HG03039 (cell line): ENCODE data around the gene DQX1.
"Not testable (repeated sequence)": the region's sequence is repeated elsewhere in the genome, so short reads cannot be mapped to it uniquely, and the experiment has no call there.

Source experiments
- ATAC-seq: cut with Tn5 transposase; IDR thresholded peaks from one replicate; pipeline ENCODE4 v1.9.1; 2021; ENCODE audit warnings: mild to moderate bottlenecking, moderate library complexity; ENCODE audit not compliant: unreplicated experiment

Gene DQX1, protein sequence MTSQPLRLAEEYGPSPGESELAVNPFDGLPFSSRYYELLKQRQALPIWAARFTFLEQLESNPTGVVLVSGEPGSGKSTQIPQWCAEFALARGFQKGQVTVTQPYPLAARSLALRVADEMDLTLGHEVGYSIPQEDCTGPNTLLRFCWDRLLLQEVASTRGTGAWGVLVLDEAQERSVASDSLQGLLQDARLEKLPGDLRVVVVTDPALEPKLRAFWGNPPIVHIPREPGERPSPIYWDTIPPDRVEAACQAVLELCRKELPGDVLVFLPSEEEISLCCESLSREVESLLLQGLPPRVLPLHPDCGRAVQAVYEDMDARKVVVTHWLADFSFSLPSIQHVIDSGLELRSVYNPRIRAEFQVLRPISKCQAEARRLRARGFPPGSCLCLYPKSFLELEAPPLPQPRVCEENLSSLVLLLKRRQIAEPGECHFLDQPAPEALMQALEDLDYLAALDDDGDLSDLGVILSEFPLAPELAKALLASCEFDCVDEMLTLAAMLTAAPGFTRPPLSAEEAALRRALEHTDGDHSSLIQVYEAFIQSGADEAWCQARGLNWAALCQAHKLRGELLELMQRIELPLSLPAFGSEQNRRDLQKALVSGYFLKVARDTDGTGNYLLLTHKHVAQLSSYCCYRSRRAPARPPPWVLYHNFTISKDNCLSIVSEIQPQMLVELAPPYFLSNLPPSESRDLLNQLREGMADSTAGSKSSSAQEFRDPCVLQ

DNA sequence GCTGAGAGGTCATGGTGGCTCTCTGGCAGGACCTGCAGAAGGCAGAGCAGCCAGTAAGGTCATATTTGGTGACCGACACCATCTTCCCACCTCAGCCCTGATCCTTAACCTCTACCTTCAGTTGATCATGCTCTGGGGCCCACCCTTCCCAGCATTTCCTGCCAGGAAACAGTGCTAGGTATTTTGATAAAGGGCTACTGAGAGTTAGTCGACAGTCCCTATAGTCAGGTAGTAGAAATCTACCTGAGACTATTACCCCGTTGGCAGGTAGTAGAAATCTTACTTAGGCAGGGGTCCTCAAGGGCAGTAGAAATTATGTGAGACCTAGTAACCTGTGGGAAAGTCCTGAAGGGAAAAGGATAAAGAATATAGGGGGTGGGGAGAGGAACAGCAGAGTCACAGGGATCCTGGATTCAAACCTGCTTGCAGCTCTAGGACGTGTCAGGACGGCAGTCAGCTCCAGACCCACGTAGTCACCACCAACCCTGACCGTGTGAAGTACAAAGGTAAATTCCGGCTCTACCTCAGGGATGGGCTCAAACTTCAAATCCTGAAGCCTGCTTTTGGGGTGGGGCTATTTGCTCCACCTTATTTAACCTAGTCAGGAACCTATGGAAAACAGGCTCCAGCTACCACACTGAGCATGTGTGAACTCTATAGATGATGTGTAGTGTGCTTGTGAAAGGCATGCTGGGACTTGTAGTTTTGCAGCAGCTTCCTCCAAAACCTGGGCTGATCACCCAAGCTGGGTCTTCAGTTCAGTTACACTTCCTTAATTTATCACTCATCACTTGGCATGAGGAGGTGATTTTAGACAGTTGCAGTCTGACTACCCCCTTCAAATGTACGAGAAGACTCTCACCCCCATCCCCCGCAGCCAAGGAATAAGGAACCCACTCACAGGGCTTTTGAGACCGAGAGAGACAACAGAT lies at the start of gene DQX1:
Gene DQX1 (minus strand): TSS at position 515 of the 932 bp plus-strand sequence. CDS start 502 bp downstream, at position 13.
- no peak for ATAC-seq

DNA sequence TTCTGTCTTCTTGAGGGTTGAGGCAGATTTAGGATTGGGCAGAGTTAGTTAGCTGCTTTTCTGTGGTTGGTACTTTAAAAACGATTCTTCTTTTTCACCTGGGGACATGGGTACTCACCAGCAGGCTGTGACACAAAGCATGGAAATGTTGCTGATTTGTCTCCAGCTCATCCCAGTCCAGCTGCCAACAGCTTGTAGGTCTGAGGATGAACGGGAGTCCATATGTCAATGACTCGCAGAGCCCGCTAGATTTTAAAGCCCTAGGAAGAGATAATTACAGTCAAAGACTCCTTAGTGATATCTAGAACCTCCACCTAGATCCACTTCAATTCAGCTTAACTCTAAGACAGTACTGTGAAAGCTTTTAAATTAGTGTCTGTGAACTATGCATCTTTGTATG lies 49.3 kb upstream of the DQX1 start:
- ATAC-seq, result no peak

DNA sequence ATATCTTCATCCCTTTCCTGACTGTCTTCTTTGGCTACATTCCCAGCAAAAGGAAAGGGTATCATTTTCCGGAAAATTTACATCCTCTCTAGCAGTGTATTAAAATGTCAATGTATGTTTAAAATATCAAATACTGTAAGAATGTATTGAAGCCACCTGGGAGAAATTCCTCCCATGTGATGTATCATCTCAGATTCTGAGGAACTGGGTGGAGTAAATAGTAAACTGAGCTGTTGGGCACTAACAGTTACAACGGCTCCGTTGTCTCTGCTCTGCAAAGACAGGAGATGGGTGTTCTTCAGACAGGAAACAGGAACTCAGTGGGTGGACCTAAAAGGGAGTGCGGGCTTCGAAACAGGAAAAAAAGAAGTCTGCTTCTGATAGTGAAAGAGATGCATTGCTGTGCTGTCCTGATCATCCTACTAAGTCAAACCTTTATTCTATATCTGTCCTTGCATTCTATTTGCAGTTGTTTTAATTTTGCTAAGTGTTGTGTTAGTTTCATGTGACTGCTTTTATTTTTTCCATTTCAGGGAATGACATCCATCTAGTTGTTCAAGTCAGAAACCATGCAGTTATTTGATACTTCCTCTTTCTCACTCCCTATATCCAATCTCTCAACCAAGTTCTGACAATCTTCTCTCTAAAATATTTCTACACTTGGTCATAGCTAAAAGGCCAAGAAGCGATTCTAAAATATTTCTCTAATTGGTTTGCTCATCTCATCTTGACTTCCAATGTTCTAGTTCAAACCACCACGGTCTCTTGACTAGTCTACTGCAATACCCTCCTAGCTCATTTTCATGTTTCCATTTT lies 47.9 kb upstream of the DQX1 start:
- peak; percentile 30 for ATAC-seq

DNA sequence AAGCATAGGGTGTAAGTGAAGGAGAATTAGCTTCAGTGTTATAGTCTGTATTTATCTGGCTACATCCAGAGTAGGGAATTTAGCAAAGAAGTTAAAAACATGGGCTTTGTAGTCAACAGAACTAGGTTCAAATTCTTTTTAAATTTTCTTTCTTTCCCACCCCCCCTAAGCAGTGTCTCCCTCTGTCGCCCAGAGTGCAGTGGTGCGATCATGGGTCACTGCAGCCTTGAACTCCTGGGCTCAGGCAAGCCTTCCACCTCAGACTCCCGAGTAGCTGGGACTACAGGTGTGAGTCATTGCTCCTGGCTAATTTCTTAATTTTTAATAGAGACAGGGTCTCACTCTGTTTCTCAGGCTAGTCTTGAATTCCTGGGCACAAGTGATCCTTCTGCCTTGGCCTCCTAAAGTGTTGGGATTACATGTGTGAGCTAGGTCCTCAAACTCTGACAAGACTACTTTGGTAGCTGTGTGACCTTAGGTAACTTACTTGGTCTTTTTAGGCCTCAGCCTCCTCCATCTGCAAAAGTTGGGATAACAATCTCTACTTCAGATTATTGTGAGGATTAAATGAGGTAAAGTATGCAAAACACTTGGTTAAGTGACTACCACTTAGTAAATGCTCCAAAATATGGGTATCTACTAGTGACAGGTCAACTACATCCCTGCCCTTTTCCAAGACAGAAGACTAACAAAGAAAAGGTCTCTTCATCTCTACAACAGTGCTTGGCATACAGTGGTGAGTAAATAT lies 46.3 kb upstream of the DQX1 start:
- no peak for ATAC-seq

DNA sequence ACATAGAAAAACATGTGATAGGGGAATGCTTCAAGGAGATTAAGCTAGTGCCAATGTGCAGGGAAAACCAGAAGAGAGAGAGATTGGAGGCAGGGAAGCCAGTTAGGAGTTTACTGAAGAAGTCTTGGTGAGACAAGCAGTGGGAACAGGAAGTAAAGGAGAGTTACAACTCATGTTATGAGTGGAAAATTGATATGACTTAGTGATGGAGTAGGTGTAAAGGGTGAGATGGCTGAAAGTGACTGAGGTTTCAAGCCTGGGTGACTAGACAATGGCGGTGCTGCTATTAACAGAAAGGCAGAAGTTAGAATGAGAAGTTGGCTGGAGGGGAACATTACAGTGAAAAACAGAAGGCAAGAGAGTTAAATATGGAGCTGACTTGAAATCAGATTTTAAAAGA lies 45.0 kb upstream of the DQX1 start:
- ATAC-seq, result peak; percentile 58

DNA sequence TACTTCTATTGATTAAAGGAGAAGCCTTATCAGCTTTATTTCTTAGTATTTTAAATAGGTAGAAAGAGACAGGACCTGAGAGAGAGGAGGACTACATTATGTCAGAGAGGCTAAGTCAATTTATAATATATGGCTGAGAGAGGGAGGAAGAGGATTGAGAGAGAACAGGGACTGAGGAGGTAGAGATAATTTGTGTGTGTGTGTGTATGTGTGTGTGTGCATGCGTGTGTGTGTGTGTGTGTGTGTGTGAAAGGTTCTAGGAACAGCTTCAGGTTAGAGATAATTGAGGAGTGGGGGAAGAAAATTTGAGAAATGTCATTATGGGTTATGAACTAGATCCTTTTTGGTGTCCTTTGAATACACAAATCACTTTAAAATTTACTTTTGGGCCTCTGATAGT lies 43.7 kb upstream of the DQX1 start:
- ATAC-seq, result no peak

DNA sequence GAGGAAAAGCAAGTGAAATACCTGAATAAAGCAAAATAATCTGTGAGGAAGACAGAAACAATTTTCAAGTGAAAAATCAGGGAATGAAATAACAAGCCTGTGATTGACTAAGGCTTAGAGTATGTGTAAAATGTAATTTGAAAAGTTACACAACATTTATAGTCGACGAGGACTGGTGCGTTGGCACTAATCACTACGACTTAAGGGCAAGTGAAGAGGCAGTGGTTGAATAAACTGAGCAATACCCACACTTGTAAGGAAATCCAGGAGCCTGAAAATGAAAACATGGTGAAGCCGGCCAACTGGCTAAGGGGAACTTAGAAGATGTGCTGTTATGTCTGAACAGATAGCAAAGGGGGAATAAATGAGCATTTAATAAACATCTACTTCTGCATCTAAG lies 41.9 kb upstream of the DQX1 start:
- no peak for ATAC-seq

DNA sequence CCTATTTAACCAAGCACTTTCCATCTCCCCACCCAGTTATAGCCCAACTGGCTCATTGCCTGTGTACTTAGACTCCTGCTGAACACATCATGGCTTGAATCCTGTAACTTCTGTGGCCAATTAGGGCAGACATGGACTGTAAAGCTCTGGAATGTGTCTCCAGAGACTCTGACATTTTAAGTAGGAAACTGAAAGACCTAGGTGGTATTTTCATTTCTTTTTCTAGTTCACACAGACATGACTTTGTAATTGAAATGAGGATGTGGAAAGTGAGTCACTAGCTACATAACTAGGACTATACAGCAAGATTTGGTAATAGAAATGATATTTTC lies 40.7 kb upstream of the DQX1 start:
- no peak for ATAC-seq

DNA sequence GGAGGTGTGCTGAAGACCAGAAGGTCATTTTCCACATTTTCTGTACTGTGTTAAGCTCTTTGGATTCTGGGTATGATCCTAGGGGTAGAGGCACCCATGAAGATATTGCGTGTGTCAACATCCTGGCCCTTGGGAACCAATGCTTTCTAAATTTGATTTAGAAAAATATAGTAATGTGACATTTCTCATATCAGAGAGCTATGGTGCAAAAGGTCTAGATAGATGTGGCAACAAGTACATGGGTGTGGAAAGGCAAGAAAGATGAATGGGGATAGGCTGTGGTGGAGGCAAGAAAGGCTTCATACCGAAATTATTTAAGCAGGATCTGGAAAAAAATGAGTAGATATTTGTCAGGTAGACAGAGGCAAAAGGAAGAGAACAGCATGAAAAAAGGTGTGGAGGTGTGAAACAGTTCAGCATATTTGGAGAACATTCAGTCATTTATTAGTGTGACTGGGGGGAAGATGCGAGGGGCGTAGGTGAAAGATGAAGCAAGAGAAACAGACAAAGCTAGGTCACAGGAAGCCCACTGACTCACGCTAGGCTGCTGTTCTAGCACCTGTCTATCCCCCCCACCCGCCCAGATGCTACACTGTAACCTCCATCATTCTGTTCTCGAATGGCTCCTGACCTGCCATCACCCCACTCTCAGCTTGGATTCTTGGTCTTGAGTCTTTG lies 40.2 kb upstream of the DQX1 start:
- no peak for ATAC-seq

DNA sequence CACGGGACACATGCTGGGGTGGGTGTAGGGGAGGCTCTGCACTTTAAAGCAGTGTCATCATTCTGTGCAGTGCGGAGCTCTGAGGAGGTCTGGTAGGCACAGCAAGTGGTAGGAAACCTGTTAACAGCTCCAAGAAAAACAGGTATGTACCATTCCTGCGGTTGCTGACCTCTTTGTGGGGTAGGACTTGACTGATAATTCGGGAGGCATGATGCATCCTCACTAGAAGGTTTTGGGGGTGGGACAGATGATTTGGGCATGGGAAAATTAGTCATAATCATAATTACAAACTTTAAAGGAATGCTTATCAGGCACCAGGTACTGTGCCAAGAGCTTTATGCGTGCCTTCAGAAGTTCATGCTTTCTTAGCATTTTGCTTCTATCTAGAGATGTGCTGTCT lies 38.2 kb upstream of the DQX1 start:
- no peak for ATAC-seq

DNA sequence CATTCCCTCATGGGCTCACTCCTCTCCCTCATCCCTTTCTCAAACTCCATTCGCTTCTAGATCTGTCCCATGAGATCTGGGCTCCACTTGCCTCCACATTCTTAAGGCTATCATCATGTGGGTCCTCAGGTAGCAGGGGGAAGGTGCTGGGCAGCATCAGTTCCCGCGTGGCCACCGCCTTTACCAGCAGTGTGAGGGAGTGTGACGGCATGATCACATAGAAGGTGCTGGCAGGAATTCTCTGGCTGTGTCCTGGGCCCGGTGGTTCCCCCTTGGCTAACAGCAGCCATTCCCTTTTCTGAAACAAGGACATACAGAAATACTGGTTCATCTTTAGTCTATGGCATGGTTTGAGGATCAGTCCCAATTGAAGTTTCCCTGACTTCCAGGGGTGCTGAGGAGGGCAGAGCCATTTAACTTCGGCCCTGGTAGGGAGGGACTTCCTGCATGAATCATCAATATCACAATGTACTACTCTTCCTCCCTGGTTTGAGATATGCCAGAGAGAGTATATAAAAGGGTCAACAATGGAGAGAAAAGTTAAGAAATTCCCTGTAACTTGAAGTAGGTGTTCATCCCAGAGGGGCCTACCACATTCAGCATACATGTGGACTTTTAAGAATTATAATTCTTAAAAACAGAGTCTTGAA lies 36.2 kb upstream of the DQX1 start:
- no peak for ATAC-seq

DNA sequence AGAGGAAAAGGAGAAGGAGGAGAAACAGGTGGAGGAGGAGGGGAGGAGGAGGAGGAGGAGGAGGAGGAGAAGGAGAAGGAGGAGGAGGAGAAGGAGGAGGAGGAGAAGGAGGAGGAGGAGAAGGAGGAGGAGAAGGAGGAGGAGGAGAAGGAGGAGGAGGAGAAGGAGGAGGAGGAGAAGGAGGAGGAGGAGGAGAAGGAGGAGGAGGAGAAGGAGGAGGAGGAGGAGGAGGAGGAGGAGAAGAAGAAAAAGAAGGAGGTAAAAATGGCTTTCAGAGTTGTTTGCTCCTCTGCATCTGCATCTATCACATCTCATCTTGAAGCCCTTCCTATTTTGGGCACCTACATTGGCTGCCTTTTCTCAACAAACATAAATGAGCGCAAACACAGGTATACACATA lies 35.0 kb upstream of the DQX1 start:
- not testable (repeated sequence) for ATAC-seq

DNA sequence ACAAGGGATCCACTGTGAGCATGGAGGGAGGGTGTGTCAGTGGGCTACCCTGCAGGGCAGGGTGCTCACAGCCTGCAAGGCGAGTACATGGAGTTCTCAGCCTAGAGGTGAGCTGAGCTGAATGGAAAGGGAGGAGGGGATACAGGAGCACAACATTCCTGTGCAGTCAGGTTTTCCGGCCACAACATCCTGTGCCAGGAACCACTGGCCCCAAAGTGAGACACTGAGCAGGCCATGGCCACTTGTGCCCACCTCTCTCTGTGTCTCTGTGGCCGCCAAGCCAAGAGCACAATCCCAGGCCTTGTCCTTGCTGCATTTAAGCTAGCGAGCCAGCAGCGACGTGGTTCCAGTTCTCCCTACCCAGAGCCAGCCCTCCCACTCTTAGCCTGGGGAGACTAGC lies 34.6 kb upstream of the DQX1 start:
- no peak for ATAC-seq

DNA sequence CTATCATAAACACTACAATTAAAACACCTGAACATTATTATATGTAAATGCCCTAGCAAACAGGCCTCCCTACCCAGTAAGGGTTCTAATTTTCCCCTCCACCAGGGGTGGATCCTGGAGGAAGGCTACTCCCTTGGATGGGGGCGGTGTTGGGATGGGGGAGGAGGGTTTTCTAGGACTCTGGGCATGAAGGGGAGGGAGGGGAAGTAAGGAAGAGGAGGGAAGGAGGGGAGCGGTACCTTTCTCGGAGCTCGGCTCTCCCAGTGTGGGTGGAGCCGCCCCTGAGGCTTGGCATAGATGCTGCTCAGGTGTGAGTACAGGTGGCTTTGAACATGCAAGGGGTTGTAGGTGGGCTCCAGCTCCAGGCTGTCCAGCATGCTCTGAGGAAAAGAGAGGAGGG lies 33.9 kb upstream of the DQX1 start:
- no peak for ATAC-seq

DNA sequence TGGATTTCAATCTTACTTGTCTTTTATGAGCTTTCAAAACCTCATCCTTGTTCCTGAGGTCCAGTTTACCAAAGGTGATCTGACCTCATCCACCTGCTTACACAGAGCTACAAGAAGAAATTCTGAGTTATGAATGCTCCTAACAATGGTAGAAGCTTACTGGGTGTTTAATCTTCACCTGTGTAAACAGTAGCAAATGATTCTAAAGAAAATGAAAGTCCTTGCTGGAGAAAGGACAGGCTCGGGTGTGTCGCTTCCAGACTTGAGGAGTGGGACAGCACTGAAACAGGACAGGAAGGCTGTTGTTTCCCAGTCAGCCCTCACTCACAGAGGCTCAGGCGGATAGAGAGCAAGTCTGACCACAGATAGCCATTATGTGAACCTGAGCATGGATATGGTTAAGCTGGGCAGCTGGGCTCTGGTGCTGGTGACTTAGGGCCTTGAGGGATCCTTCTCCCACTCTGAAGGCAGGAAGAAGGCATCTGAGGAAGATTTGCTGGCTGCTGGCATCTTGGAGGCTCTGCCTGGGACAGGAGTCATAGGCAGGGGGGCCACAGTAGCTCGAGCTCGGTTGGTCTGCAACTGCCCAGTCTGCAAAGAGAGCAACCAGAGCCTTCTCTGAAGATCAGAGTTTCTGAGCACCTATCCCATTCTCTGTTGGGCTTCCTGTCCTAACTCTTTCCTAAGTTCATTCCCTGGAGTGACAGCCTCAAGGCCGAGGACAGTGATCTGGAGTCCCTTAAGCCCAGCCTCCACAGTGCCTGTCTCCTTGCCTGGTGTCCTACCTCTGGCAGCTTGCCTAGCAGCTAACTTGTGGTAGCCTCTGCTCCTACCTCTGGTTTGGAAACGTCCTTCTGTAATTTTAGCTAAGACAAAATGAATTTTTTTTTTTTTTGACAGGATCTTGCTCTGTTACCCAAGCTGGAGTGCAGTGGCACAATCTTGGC lies 32.5 kb upstream of the DQX1 start:
- no peak for ATAC-seq

DNA sequence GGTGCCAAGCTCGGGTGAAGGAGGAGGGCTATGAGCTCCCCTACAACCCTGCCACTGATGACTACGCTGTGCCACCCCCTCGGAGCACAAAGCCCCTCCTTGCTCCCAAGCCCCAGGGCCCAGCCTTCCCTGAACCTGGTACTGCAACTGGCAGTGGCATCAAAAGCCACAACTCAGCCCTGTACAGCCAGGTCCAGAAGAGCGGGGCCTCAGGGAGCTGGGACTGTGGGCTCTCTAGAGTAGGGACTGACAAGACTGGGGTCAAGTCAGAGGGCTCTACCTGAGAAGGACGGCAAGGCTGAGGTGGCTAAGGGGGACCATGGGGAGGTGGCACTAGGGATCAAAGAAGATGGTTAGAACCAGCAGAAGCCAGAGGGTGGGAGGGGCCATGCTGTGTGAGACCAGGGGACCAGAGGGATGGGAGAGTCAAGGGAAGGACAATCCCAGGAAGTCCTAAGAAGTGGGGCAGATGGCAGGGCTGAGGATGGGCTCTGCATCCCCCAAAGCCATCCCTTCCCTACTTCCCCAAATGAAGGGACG lies 30.9 kb upstream of the DQX1 start:
- no peak for ATAC-seq

DNA sequence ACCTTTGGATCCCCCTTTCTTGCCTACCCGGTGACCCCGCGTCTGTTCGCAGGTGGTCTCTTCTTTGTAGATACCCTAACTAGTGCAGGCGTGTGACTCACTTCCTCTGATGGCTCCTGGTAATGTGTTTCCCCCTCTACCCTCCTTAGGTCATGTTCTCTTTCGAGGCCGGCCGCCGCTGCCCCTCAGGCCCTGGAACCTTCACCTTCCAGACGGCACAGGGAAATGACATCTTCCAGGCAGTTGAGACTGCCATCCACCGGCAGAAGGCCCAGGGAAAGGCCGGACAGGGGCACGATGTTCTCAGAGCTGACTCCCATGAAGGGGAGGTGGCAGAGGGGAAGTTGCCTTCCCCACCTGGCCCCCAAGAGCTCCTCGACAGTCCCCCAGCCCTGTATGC lies 30.1 kb upstream of the DQX1 start:
- no peak for ATAC-seq
